ENCODE results near the gene C4orf17. TPM values are rescaled to one million over a fixed set of nuclear protein-coding genes. Genes with fewer than 3 reads are reported as not detected.

C4orf17 gene
- total RNA-seq, 1 experiment from 2014 or later, result not detected

GRCh38 chr4:99467887-99468286, 42.9 kb upstream of the C4orf17 start:
- CTCF ChIA-PET, result no interaction called here
- POLR2A ChIA-PET, result no interaction called here
- Mint-ChIP-seq H3K4me1 (no peaks in the 10 kb centered on the region), H3K27ac (no peak overlapping the region), H3K27me3 (ENCODE audit: low read depth) (no peaks in the 10 kb centered on the region; the same call in 1 of the 2 replicates), H3K36me3 (no peaks in the 10 kb centered on the region), H3K4me3 (no peak overlapping the region), H3K9me3 (no peaks in the 10 kb centered on the region)
- ATAC-seq, result no peak
- DNase-seq (ENCODE audit: low spot score), result no peak
- no peak for TF ChIP-seq EMX1 (CRISPR knock-in tag; IDR thresholded peaks at IDR 0.05)
- TF ChIP-seq, protein P1, sequence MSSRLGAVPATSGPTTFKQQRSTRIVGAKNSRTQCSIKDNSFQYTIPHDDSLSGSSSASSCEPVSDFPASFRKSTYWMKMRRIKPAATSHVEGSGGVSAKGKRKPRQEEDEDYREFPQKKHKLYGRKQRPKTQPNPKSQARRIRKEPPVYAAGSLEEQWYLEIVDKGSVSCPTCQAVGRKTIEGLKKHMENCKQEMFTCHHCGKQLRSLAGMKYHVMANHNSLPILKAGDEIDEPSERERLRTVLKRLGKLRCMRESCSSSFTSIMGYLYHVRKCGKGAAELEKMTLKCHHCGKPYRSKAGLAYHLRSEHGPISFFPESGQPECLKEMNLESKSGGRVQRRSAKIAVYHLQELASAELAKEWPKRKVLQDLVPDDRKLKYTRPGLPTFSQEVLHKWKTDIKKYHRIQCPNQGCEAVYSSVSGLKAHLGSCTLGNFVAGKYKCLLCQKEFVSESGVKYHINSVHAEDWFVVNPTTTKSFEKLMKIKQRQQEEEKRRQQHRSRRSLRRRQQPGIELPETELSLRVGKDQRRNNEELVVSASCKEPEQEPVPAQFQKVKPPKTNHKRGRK (CRISPR knock-in tag; IDR thresholded peaks at IDR 0.05; ENCODE audit: borderline replicate concordance), result no peak

GRCh38 chr4:99468889-99469288, 41.9 kb upstream of the C4orf17 start:
- no peaks in the 10 kb centered on the region for H3K4me1 Mint-ChIP-seq
- no peak overlapping the region for H3K27ac Mint-ChIP-seq
- DNase-seq (ENCODE audit: low spot score) (no peak), ATAC-seq (no peak)
- no peak for TF ChIP-seq CBFB (CRISPR knock-in tag; IDR thresholded peaks at IDR 0.05; ENCODE audit: low read depth)
- TF ChIP-seq HMGA2 (CRISPR knock-in tag; IDR thresholded peaks at IDR 0.05), result no peak
- TF ChIP-seq ZNF671 (CRISPR knock-in tag; IDR thresholded peaks at IDR 0.05), result no peak
- no peak for TF ChIP-seq ATF1 (CRISPR knock-in tag; IDR thresholded peaks at IDR 0.05)
- TF ChIP-seq SOX15 (CRISPR knock-in tag; IDR thresholded peaks at IDR 0.05), result no peak
- TF ChIP-seq, protein P2, sequence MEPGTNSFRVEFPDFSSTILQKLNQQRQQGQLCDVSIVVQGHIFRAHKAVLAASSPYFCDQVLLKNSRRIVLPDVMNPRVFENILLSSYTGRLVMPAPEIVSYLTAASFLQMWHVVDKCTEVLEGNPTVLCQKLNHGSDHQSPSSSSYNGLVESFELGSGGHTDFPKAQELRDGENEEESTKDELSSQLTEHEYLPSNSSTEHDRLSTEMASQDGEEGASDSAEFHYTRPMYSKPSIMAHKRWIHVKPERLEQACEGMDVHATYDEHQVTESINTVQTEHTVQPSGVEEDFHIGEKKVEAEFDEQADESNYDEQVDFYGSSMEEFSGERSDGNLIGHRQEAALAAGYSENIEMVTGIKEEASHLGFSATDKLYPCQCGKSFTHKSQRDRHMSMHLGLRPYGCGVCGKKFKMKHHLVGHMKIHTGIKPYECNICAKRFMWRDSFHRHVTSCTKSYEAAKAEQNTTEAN (CRISPR knock-in tag; IDR thresholded peaks at IDR 0.05), result no peak
- TF ChIP-seq E2F1 (CRISPR knock-in tag; IDR thresholded peaks at IDR 0.05), result no peak
- TF ChIP-seq, protein P3, sequence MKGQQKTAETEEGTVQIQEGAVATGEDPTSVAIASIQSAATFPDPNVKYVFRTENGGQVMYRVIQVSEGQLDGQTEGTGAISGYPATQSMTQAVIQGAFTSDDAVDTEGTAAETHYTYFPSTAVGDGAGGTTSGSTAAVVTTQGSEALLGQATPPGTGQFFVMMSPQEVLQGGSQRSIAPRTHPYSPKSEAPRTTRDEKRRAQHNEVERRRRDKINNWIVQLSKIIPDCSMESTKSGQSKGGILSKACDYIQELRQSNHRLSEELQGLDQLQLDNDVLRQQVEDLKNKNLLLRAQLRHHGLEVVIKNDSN (CRISPR knock-in tag; IDR thresholded peaks at IDR 0.05), result no peak
- no peak for TF ChIP-seq SMAD4 (CRISPR knock-in tag; IDR thresholded peaks at IDR 0.05)
- TF ChIP-seq TEAD4 (CRISPR knock-in tag; IDR thresholded peaks at IDR 0.05), result no peak
- no peak for TF ChIP-seq ATF3 (CRISPR knock-in tag; conservative IDR thresholded peaks at IDR 0.05)
- no peak for TF ChIP-seq TP53 (CRISPR knock-in tag; IDR thresholded peaks at IDR 0.05)
- TF ChIP-seq ESRRA (CRISPR knock-in tag; IDR thresholded peaks at IDR 0.05; ENCODE audit: borderline replicate concordance), result no peak
- no peak for TF ChIP-seq TCF7 (CRISPR knock-in tag; IDR thresholded peaks at IDR 0.05; ENCODE audit: low read depth)
- TF ChIP-seq, protein P4, sequence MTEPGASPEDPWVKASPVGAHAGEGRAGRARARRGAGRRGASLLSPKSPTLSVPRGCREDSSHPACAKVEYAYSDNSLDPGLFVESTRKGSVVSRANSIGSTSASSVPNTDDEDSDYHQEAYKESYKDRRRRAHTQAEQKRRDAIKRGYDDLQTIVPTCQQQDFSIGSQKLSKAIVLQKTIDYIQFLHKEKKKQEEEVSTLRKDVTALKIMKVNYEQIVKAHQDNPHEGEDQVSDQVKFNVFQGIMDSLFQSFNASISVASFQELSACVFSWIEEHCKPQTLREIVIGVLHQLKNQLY (CRISPR knock-in tag; IDR thresholded peaks at IDR 0.05), result no peak
- no peak for TF ChIP-seq CREB1 (CRISPR knock-in tag; IDR thresholded peaks at IDR 0.05)
- H3K27me3 Mint-ChIP-seq (ENCODE audit: low read depth), result no peaks in the 10 kb centered on the region; the same call in 1 of the 2 replicates
- H3K36me3 Mint-ChIP-seq, result no peaks in the 10 kb centered on the region
- POLR2A ChIA-PET, result no interaction called here
- H3K4me3 Mint-ChIP-seq, result no peak overlapping the region
- CTCF ChIA-PET, result interaction anchor here (1.1 kb wide), 1 partner anchor 339 kb away, joined by 4 read pairs; no protein-coding TSS in a partner anchor
- H3K9me3 Mint-ChIP-seq, result no peaks in the 10 kb centered on the region

DNA sequence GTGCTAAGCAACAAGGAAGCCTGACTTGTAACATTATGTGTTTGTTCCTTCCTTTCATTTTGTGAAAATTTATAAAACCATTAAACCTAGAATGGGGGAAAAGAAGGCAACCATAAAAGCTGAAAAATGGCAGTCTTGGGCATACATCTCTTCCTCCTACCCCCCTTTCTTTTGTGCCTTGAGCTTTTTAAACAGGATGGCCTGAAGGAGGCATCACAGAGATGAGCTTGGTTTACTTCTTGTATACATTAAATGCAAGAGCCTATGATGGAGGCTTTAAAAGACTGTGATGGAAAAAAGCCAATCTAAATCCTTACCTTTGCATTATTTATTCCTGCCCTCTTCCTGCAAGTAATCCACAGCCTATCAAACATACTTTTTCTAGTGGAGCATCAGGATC, 39.5 kb upstream of the C4orf17 start:
- Mint-ChIP-seq H3K9me3 (no peaks in the 10 kb centered on the region), H3K27ac (no peak overlapping the region), H3K27me3 (ENCODE audit: low read depth) (no peaks in the 10 kb centered on the region), H3K36me3 (no peaks in the 10 kb centered on the region), H3K4me1 (no peaks in the 10 kb centered on the region), H3K4me3 (no peak overlapping the region)
- POLR2A ChIA-PET, result no interaction called here
- peak; percentile 69 for ATAC-seq
- DNase-seq (ENCODE audit: low spot score), result no peak
- CTCF ChIA-PET, result interaction anchor here (0.5 to 1.8 kb wide), 9 partner anchors 8 to 1047 kb away, joined by 3 to 9 read pairs (median 5); partner anchors contain the start of gene MTTP
- TF ChIP-seq HMGA2 (CRISPR knock-in tag; IDR thresholded peaks at IDR 0.05) (no peak), ESRRA (CRISPR knock-in tag; IDR thresholded peaks at IDR 0.05; ENCODE audit: borderline replicate concordance) (no peak), NR2C2 (CRISPR knock-in tag; IDR thresholded peaks at IDR 0.05) (no peak), E2F5 (CRISPR knock-in tag; IDR thresholded peaks at IDR 0.05) (no peak)
